ENCODE data around the gene UNC80. TPM values are rescaled to one million over a fixed set of nuclear protein-coding genes. Genes with fewer than 3 reads are reported as not detected.

The UNC80 gene
- total RNA-seq, result 2.1 TPM

- Histone ChIP-seq H3K27ac (ENCODE audit: low read depth, low read length) (no peak within 1 kb of the TSS), H3K27me3 (ENCODE audit: control insufficient read depth in 3 of 3, insufficient read depth in 3 of 3, low read length in 3 of 3) (peaks cover 4 to 10% (median 8%) of the 10 kb centered on the region in 3 donors), H3K4me1 (ENCODE audit: control insufficient read depth in 3 of 3, insufficient read depth in 3 of 3, low read length in 3 of 3) (peaks cover 0 to 5% (median 0%) of the 10 kb centered on the region in 3 donors), H3K9me3 (ENCODE audit: control insufficient read depth in 3 of 3, low read length in 3 of 3) (no peaks in the 10 kb centered on the region), H3K9ac (ENCODE audit: low read depth in 1 of 3, low read length in 3 of 3) (no peak within 1 kb of the TSS), H3K4me3 (ENCODE audit: low read length in 3 of 3) (peak within 1 kb of the TSS in 1 of 3 donors; percentile 35), H3K36me3 (ENCODE audit: control insufficient read depth in 3 of 3, insufficient read depth in 3 of 3, low read length in 3 of 3) (no peaks in the 10 kb centered on the region)
These were observed at the start of gene UNC80 for GRCh38 chr2:209771474-209772289. UNC80 (plus strand) TSS chr2:209771832; CDS start chr2:209772073, 241 bp downstream.

- no peaks in the 10 kb centered on the region for H3K4me1 ChIP-seq (ENCODE audit: control insufficient read depth in 3 of 3, insufficient read depth in 3 of 3, low read length in 3 of 3)
- no peaks in the 10 kb centered on the region for H3K9me3 ChIP-seq (ENCODE audit: control insufficient read depth in 3 of 3, low read length in 3 of 3)
- no peak overlapping the region for H3K4me3 ChIP-seq (ENCODE audit: low read length in 3 of 3)
- H3K27ac ChIP-seq (ENCODE audit: low read depth, low read length), result no peak overlapping the region
- no peaks in the 10 kb centered on the region for H3K36me3 ChIP-seq (ENCODE audit: control insufficient read depth in 3 of 3, insufficient read depth in 3 of 3, low read length in 3 of 3)
- H3K27me3 ChIP-seq (ENCODE audit: control insufficient read depth in 3 of 3, insufficient read depth in 3 of 3, low read length in 3 of 3), result no peaks in the 10 kb centered on the region
- H3K9ac ChIP-seq (ENCODE audit: low read depth in 1 of 3, low read length in 3 of 3), result no peak overlapping the region
These were observed 45.3 kb upstream of the UNC80 start for GRCh38 chr2:209726311-209726710.

GRCh38 chr2:209727077-209727476 is 44.6 kb upstream of the UNC80 start:
- Histone ChIP-seq H3K4me3 (ENCODE audit: low read length in 3 of 3) (no peak overlapping the region), H3K36me3 (ENCODE audit: control insufficient read depth in 3 of 3, insufficient read depth in 3 of 3, low read length in 3 of 3) (no peaks in the 10 kb centered on the region), H3K9me3 (ENCODE audit: control insufficient read depth in 3 of 3, low read length in 3 of 3) (no peaks in the 10 kb centered on the region), H3K9ac (ENCODE audit: low read depth in 1 of 3, low read length in 3 of 3) (no peak overlapping the region), H3K27me3 (ENCODE audit: control insufficient read depth in 3 of 3, insufficient read depth in 3 of 3, low read length in 3 of 3) (no peaks in the 10 kb centered on the region), H3K4me1 (ENCODE audit: control insufficient read depth in 3 of 3, insufficient read depth in 3 of 3, low read length in 3 of 3) (no peaks in the 10 kb centered on the region), H3K27ac (ENCODE audit: low read depth, low read length) (no peak overlapping the region)

GRCh38 chr2:209734805-209735204 is 36.8 kb upstream of the UNC80 start:
- Histone ChIP-seq H3K36me3 (ENCODE audit: control insufficient read depth in 3 of 3, insufficient read depth in 3 of 3, low read length in 3 of 3) (no peaks in the 10 kb centered on the region), H3K27me3 (ENCODE audit: control insufficient read depth in 3 of 3, insufficient read depth in 3 of 3, low read length in 3 of 3) (no peaks in the 10 kb centered on the region), H3K27ac (ENCODE audit: low read depth, low read length) (no peak overlapping the region), H3K9me3 (ENCODE audit: control insufficient read depth in 3 of 3, low read length in 3 of 3) (no peaks in the 10 kb centered on the region), H3K9ac (ENCODE audit: low read depth in 1 of 3, low read length in 3 of 3) (no peak overlapping the region), H3K4me3 (ENCODE audit: low read length in 3 of 3) (no peak overlapping the region), H3K4me1 (ENCODE audit: control insufficient read depth in 3 of 3, insufficient read depth in 3 of 3, low read length in 3 of 3) (no peaks in the 10 kb centered on the region)

GRCh38 chr2:209741953-209742352 is 29.7 kb upstream of the UNC80 start:
- no peaks in the 10 kb centered on the region for H3K27me3 ChIP-seq (ENCODE audit: control insufficient read depth in 3 of 3, insufficient read depth in 3 of 3, low read length in 3 of 3)
- no peaks in the 10 kb centered on the region for H3K9me3 ChIP-seq (ENCODE audit: control insufficient read depth in 3 of 3, low read length in 3 of 3)
- H3K36me3 ChIP-seq (ENCODE audit: control insufficient read depth in 3 of 3, insufficient read depth in 3 of 3, low read length in 3 of 3), result no peaks in the 10 kb centered on the region
- no peak overlapping the region for H3K4me3 ChIP-seq (ENCODE audit: low read length in 3 of 3)
- H3K4me1 ChIP-seq (ENCODE audit: control insufficient read depth in 3 of 3, insufficient read depth in 3 of 3, low read length in 3 of 3), result no peaks in the 10 kb centered on the region
- H3K27ac ChIP-seq (ENCODE audit: low read depth, low read length), result no peak overlapping the region
- no peak overlapping the region for H3K9ac ChIP-seq (ENCODE audit: low read depth in 1 of 3, low read length in 3 of 3)

GRCh38 chr2:209753020-209753419 is 18.6 kb upstream of the UNC80 start:
- Histone ChIP-seq H3K27me3 (ENCODE audit: control insufficient read depth in 3 of 3, insufficient read depth in 3 of 3, low read length in 3 of 3) (no peaks in the 10 kb centered on the region), H3K9me3 (ENCODE audit: control insufficient read depth in 3 of 3, low read length in 3 of 3) (no peaks in the 10 kb centered on the region), H3K9ac (ENCODE audit: low read depth in 1 of 3, low read length in 3 of 3) (no peak overlapping the region), H3K4me3 (ENCODE audit: low read length in 3 of 3) (no peak overlapping the region), H3K27ac (ENCODE audit: low read depth, low read length) (no peak overlapping the region), H3K4me1 (ENCODE audit: control insufficient read depth in 3 of 3, insufficient read depth in 3 of 3, low read length in 3 of 3) (no peaks in the 10 kb centered on the region), H3K36me3 (ENCODE audit: control insufficient read depth in 3 of 3, insufficient read depth in 3 of 3, low read length in 3 of 3) (no peaks in the 10 kb centered on the region)

GRCh38 chr2:209757163-209757562 is 14.5 kb upstream of the UNC80 start:
- Histone ChIP-seq H3K9ac (ENCODE audit: low read depth in 1 of 3, low read length in 3 of 3) (no peak overlapping the region), H3K36me3 (ENCODE audit: control insufficient read depth in 3 of 3, insufficient read depth in 3 of 3, low read length in 3 of 3) (no peaks in the 10 kb centered on the region), H3K4me3 (ENCODE audit: low read length in 3 of 3) (no peak overlapping the region), H3K9me3 (ENCODE audit: control insufficient read depth in 3 of 3, low read length in 3 of 3) (no peaks in the 10 kb centered on the region), H3K27ac (ENCODE audit: low read depth, low read length) (no peak overlapping the region), H3K27me3 (ENCODE audit: control insufficient read depth in 3 of 3, insufficient read depth in 3 of 3, low read length in 3 of 3) (no peaks in the 10 kb centered on the region), H3K4me1 (ENCODE audit: control insufficient read depth in 3 of 3, insufficient read depth in 3 of 3, low read length in 3 of 3) (no peaks in the 10 kb centered on the region)

GRCh38 chr2:209761566-209761965 is 10.1 kb upstream of the UNC80 start:
- no peak overlapping the region for H3K9ac ChIP-seq (ENCODE audit: low read depth in 1 of 3, low read length in 3 of 3)
- no peak overlapping the region for H3K27ac ChIP-seq (ENCODE audit: low read depth, low read length)
- H3K4me1 ChIP-seq (ENCODE audit: control insufficient read depth in 3 of 3, insufficient read depth in 3 of 3, low read length in 3 of 3), result no peaks in the 10 kb centered on the region
- H3K27me3 ChIP-seq (ENCODE audit: control insufficient read depth in 3 of 3, insufficient read depth in 3 of 3, low read length in 3 of 3), result no peaks in the 10 kb centered on the region
- H3K4me3 ChIP-seq (ENCODE audit: low read length in 3 of 3), result no peak overlapping the region
- no peaks in the 10 kb centered on the region for H3K9me3 ChIP-seq (ENCODE audit: control insufficient read depth in 3 of 3, low read length in 3 of 3)
- H3K36me3 ChIP-seq (ENCODE audit: control insufficient read depth in 3 of 3, insufficient read depth in 3 of 3, low read length in 3 of 3), result no peaks in the 10 kb centered on the region

- Histone ChIP-seq H3K27ac (ENCODE audit: low read depth, low read length) (no peak overlapping the region), H3K9me3 (ENCODE audit: control insufficient read depth in 3 of 3, low read length in 3 of 3) (no peaks in the 10 kb centered on the region), H3K9ac (ENCODE audit: low read depth in 1 of 3, low read length in 3 of 3) (no peak overlapping the region), H3K27me3 (ENCODE audit: control insufficient read depth in 3 of 3, insufficient read depth in 3 of 3, low read length in 3 of 3) (no peaks in the 10 kb centered on the region), H3K4me1 (ENCODE audit: control insufficient read depth in 3 of 3, insufficient read depth in 3 of 3, low read length in 3 of 3) (no peaks in the 10 kb centered on the region), H3K36me3 (ENCODE audit: control insufficient read depth in 3 of 3, insufficient read depth in 3 of 3, low read length in 3 of 3) (no peaks in the 10 kb centered on the region), H3K4me3 (ENCODE audit: low read length in 3 of 3) (no peak overlapping the region)
These were observed 9.1 kb upstream of the UNC80 start for GRCh38 chr2:209762563-209762962.

- Histone ChIP-seq H3K9me3 (ENCODE audit: control insufficient read depth in 3 of 3, low read length in 3 of 3) (no peaks in the 10 kb centered on the region), H3K4me1 (ENCODE audit: control insufficient read depth in 3 of 3, insufficient read depth in 3 of 3, low read length in 3 of 3) (no peaks in the 10 kb centered on the region), H3K27ac (ENCODE audit: low read depth, low read length) (no peak overlapping the region), H3K4me3 (ENCODE audit: low read length in 3 of 3) (no peak overlapping the region), H3K36me3 (ENCODE audit: control insufficient read depth in 3 of 3, insufficient read depth in 3 of 3, low read length in 3 of 3) (no peaks in the 10 kb centered on the region), H3K9ac (ENCODE audit: low read depth in 1 of 3, low read length in 3 of 3) (no peak overlapping the region), H3K27me3 (ENCODE audit: control insufficient read depth in 3 of 3, insufficient read depth in 3 of 3, low read length in 3 of 3) (no peaks in the 10 kb centered on the region)
These were observed 8.5 kb upstream of the UNC80 start for GRCh38 chr2:209763106-209763505.
